ENCODE measurements around the gene SMAD6.

- no peak for TF ChIP-seq CTCF (conservative IDR thresholded peaks at IDR 0.05; ENCODE audit: low read length)
- TF ChIP-seq EZH2phosphoT487 (IDR thresholded peaks at IDR 0.05; ENCODE audit: borderline replicate concordance), result no peak
These were observed 81.3 kb downstream of the SMAD6 start for GRCh38 chr15:66783314-66783713.
